T47D (cell line): Measurements from ENCODE around the gene EPB41L3.

Experiments
- DNase-seq, 2 experiments: peaks; one replicate each; pipeline versions ENCODE4 v3.0.0 to v3.0.0-alpha.2; 2011 to 2012; ENCODE audit warnings: low read depth in 1 of 2, low spot score in 1 of 2
- JUND ChIP-seq: IDR thresholded peaks from 2 replicates; pipeline ENCODE4 v1.6.1; 2012; ENCODE audit warnings: low read depth
- in situ Hi-C: cut with HindIII; loops from 2 replicates; pipeline ENCODE4 v1.10.0; 2016; ENCODE audit warnings: low sequenced_read_pairs, low pct_unique_long_range_greater_than_20kb

EPB41L3 gene

DNA sequence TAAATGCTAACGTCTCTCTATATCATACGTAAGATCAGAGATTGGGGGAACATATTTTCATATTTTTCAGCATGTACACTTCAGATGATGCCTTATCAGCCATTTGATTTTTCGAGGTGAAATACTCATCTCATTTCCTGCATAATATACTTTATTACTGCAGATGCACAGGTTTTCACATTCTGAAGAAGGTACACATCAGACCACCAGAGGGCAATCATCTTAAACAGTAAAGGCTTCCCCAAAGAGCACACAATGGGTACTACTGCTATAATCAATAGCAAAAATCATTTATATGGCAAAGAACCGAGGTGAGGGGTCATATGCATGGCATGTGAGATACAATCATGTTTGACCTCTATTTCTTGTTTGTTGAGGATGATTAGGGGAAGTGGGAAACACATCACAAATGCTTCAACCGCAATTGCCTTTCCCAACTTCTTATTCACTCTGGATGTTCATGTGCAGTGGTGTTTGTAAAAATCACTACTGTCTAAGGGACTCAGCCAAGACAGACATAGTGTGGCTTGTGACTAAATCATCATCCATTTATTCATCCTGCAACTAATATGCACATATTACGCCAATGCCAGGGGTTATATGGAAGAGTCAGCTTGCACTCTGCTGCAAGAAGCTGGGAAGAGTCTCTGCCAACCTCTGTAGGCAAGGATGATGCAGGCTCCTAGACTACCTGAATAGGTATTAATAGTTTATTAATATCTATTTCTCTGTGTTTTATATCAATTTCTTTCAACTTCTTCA, 118.7 kb downstream of the EPB41L3 start:
- in situ Hi-C loops, result no loop called here
- TF ChIP-seq JUND, result no peak
- peak in 1 of 2 experiments; percentile 45 for DNase-seq

DNA sequence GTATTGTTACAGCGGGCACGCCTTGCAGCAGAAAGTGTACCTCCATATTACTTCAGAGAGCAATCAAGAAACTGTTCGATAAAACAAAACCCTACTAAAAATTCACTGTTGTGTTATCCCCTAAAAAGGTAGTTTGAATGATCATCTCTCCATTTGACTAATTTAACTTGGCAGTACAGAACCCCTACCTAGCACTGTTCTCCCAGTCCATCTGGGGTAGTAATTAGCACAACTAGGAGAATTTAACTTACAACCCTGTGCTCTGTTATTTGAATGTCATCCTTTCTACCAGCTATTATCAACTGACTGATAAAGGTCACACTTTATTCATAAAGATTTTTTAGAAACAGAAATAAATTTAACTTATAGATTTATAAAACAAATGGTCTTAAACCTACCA, 121.2 kb downstream of the EPB41L3 start:
- in situ Hi-C loops, result no loop called here
- TF ChIP-seq JUND, result no peak
- no peak for DNase-seq

DNA sequence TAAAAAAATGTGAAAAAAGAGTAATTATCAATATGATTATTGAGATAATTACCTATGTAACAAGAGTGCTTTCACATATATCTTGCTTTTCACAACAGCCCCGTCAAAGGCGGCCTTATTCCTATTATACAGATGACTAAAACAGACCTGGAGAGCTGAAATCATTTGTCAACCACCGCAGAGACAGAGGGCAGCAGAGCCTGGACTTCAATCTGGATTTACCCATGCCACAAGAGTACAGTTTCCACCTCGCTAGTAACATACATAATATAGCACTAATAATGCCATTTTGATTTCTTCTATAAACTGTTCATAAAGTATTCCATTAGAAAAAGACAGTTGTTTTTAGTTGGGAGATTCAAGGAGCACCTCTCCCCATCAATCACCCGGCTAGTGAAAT, 121.8 kb downstream of the EPB41L3 start:
- in situ Hi-C loops, result no loop called here
- no peak for DNase-seq
- TF ChIP-seq JUND, result no peak

DNA sequence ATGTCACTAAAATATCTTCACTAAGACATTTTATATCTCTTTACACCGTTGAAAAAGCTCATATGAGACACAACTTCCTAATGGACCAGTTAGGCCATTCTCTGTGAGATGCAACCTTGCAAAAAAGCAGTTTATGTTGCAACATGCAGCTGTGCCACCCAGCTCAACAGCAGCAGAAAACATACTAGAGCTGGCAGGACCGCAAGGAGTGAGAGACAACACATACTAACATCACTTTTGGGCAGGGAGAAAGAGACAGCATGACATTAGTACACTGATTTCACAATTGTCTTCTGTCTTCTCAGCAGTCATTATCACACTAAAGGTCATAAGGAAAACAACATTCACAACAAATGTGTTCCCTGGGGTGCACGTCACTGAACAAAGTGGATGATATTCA, 122.9 kb downstream of the EPB41L3 start:
- in situ Hi-C loops, result no loop called here
- DNase-seq, result no peak
- TF ChIP-seq JUND, result no peak

DNA sequence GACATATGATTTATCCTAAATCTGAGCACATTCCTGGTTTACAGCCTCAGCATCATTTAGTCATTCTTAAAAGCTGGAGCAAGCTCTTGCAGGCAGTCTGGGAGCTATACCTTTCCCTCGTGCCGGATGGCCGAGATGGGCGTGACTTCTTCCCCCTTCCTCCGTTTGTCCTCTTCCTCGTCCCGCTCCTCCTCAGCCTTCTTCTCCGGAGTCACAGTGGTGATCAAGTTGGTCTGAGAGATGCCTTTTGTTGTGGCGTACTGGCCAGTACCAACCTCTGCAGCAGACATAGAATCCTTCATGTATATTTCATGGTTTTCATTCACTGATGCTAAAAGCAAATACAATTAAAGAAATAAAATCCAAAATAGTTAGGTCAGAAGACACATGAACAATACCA, 124.2 kb downstream of the EPB41L3 start:
- in situ Hi-C loops, result no loop called here
- TF ChIP-seq JUND, result no peak
- DNase-seq, result no peak

DNA sequence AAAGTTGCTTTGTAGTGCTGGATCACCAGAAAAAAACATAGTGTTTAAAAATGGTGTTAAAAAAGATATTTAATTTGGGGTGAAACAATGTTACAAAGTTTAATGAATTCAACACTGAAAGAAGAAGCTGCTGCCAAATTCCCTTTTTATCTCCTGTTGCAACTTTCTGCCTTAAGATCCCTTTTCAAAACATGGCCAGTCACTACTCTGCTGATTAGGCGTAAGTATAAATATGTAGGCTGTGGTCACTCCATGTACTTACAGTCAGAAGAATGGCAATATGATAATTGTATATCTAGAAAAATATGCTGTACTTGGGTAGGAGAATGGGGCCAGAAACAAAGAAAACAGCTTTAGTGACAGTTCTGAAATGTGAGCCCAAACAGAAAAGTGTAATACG, 124.8 kb downstream of the EPB41L3 start:
- in situ Hi-C loops, result no loop called here
- TF ChIP-seq JUND, result no peak
- DNase-seq, result no peak

DNA sequence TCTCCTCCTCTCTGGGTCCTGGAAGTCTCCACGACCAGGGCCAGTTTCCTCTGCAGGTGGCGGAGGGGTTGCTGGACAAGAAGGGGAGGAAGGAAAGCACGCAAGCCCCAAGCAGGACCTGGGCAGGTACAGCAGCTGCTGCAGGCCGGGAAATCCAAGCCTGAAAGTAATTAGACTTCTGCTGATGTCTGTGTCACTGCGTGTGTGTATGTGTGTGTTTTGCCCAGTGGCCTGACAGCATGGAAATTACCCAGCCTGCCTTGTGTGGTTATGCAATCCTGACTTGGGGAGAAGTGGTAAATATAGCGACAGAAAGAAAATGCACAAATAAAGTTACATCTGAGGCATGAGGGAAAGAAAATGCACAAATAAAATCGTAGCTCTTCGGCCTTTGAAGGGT, 126.5 kb downstream of the EPB41L3 start:
- TF ChIP-seq JUND, result no peak
- in situ Hi-C loops, result no loop called here
- DNase-seq, result no peak

DNA sequence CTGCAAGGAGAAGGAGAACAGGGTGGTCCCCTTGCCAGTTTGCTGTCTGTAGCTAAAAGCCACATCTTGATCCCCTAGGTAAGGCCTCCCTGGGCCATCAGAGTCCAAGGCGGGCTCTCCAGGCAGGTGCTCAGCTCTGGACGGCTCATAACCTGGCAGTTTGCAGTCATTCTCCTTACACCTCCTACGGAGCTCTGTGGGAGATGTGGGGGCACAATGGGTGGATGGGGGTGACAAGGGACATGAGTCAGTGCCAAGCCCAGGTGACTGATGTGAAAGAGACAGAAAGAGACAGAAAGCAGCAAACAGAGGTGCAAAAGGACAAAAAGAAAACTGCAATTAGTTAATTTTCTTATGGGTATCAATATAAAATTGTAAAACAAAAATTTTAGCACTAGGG, 127.7 kb downstream of the EPB41L3 start:
- DNase-seq, result no peak
- no peak for TF ChIP-seq JUND
- in situ Hi-C loops, result no loop called here

DNA sequence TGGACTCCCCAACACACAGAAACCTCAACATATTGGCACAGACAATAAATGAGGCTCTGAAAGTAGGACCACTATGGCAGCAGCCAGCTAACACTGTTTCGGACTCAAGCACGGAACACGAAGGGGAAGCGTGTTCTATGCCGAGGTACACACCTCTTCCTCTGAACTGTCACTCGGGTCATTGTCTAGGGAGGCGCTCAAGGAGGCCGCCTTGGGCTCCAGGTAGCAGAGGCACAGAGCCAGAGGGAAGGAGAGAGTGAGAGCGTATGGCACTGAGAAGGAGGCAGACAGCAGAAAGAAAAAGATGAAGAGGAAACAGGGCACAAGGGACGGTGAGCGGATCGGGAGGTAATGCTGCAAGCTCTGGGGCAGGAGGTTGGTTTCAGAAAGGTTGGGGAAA, 128.1 kb downstream of the EPB41L3 start:
- in situ Hi-C loops, result no loop called here
- no peak for TF ChIP-seq JUND

DNA sequence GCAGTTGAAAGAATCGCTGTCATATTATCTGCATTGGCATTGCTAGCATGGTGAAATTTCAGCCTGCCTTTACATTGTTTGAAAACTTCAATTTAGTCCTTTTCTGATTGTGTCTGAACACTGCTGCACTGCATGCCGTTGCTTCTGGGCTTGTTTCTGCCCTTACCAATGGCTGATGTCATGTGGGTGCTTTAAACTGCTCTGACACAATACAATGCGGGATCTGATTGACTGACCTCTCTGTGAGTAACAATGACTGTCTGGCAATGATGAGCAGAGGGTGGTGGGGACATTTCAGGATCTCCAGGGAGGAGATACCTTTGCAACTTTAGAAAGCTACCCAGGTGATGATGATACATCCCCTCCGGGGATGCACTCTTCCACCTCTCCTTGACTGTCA, 128.8 kb downstream of the EPB41L3 start:
- no peak for DNase-seq
- no peak for TF ChIP-seq JUND
- in situ Hi-C loops, result no loop called here

More for the DNA sequence above, 128.1 kb downstream of the EPB41L3 start:
- DNase-seq, result no peak

DNA sequence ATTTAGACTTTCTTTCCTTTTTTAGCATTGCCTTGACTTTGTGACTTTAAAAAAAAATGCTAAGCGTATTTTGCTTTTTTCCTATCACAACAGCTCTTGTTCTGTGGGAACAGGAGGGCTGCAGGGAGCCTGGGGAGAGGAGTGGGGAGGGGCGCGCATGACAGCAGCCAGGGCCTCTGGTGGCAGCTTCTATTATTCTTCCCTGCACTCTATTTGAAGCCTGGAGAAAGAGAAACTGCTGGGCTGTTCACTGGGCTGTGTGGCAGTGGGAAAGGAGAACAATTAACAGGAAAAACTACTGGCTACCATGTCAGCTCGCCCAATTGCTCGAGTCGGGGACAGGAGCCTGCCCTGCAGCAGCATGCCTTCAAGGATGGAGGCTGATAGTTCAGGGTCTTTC, 129.3 kb downstream of the EPB41L3 start:
- in situ Hi-C loops, result no loop called here
- no peak for TF ChIP-seq JUND

DNA sequence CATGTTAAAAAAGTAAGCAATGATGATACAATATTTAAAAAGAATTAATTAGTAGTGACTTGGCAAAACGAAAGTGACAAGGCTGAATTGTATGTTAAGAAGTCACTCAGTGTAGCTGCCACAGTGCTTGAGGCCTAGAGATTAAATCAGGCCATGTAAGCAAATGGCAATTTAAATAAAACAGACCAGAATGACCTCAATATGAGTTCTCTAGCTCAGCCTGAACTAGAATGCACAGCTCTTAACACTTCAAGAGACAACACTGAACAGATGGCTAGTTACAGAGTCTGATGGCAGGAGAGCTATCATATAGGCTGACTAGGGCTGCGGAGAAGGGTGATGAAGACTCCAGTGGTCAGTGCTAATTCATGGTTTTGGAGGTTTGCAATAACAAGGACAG, 130.3 kb downstream of the EPB41L3 start:
- no peak for TF ChIP-seq JUND
- in situ Hi-C loops, result no loop called here
- peak; percentile 4 to 53 for DNase-seq

More for the DNA sequence above, 129.3 kb downstream of the EPB41L3 start:
- no peak for DNase-seq

DNA sequence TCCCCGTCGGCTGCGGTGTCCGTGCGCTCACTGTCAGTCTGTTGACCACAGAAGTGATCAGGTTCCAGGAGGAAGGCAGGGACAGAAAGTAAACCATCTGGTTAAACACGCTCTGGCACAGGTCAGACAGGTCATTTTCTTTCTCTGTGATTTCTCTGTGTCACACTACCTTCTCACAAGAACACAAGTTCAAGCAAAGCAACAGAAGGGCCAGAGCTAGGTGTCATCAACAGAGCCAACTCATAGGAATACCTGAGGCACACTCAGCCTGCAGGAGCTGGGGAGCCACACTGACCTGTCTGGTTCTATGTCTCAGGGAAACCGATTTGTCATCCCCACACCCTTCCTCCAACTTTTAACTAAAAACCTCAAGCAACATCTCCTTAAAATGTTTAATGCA, 133.2 kb downstream of the EPB41L3 start:
- in situ Hi-C loops, result no loop called here
- peak in 1 of 2 experiments; percentile 47 for DNase-seq
- TF ChIP-seq JUND, result no peak

DNA sequence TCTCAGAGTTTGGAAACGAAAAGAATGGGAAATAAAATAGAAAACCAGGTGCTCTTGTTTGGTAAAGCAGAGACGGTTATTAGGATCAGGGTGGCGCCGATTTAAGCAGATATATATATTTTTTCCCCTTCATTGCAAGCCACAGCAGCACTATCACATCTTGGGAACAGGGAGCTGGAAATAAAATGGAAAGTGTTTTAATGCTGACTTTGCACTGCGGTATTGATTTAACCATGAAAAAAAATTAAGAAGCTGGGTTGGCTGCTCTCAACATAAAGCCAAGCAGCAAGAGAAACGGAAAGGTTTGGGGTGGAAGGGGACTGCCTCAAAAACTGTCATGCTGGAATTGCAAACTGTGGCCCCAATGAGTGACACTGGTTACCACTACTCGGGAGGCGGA, 145.5 kb downstream of the EPB41L3 start:
- no peak for DNase-seq
- in situ Hi-C loops, result no loop called here
- no peak for TF ChIP-seq JUND

DNA sequence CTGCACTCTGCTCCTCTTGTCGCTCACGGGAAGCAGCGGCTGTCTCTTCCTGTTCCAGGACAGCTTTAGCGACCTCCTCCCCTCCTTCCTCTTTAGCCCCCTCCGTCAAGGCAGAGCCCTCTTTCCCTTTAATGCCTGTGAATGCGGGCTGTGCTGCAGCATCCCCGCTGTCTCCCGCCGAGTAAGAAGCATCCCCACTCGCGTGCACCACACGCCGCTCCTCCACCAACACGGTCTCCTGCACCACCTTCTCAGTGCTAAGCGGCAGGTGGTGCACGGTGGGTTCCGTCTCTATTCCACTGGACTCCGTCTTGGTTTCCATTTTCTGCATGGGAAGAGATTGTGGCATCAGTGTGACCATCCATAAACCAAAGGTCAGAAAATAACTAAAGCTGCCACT, 146.7 kb downstream of the EPB41L3 start:
- no peak for DNase-seq
- TF ChIP-seq JUND, result no peak
- in situ Hi-C loops, result no loop called here
